Right atrium auricular region (tissue), 2 donors: ENCODE data around the gene TMEM213. TPM values are rescaled to one million over a fixed set of nuclear protein-coding genes. Genes with fewer than 3 reads are reported as not detected.

ENCODE experiments used
- DNase-seq: peaks from one replicate; pipeline ENCODE4 v3.0.0-alpha.2; 2019; ENCODE audit warnings: low spot score
- H3K27ac ChIP-seq, 2 donors: fragments of 200-600 bp; sonication (generic); 1 replicate in 1 of 2; 2 replicates in 1 of 2; pipeline ENCODE4 v1.5.1; 2016 to 2019
- H3K27me3 ChIP-seq, 2 donors: fragments of 200-600 bp; sonication (generic); one replicate each; pipeline versions ENCODE4 v1.5.1 to v1.6.0; 2017 to 2019
- H3K36me3 ChIP-seq: fragments of 200-600 bp; sonication (generic); one replicate; pipeline ENCODE4 v1.5.1; 2016
- H3K4me1 ChIP-seq, 2 donors: fragments of 200-600 bp; sonication (generic); one replicate each; pipeline versions ENCODE4 v1.5.1 to v1.6.0; 2017 to 2019
- H3K4me3 ChIP-seq, 2 donors: fragments of 200-600 bp; sonication (generic); 1 replicate in 1 of 2; 2 replicates in 1 of 2; pipeline ENCODE4 v1.5.1; 2017 to 2019; ENCODE audit warnings: mild to moderate bottlenecking in 1 of 2, moderate library complexity in 1 of 2
- H3K9me3 ChIP-seq, 2 donors: fragments of 200-600 bp; sonication (generic); one replicate each; pipeline ENCODE4 v1.5.1; 2019
- total RNA-seq, 2 donors: library from RNA; depleted of rRNA; stranded (reverse); fragments of >200 nt; gene quantifications; one replicate each; pipeline ENCODE4 v1.1.0, GENCODE V29; 2016
- TF ChIP-seq, protein P1 (sequence below), 2 donors: fragments of 200-600 bp; sonication (generic); IDR thresholded peaks; one replicate each; pipeline ENCODE4 v1.5.1; 2019; ENCODE audit warnings: antibody characterized with exemption in 2 of 2

The TMEM213 gene
- total RNA-seq, 2 donors from 2014 or later: not detected

DNA sequence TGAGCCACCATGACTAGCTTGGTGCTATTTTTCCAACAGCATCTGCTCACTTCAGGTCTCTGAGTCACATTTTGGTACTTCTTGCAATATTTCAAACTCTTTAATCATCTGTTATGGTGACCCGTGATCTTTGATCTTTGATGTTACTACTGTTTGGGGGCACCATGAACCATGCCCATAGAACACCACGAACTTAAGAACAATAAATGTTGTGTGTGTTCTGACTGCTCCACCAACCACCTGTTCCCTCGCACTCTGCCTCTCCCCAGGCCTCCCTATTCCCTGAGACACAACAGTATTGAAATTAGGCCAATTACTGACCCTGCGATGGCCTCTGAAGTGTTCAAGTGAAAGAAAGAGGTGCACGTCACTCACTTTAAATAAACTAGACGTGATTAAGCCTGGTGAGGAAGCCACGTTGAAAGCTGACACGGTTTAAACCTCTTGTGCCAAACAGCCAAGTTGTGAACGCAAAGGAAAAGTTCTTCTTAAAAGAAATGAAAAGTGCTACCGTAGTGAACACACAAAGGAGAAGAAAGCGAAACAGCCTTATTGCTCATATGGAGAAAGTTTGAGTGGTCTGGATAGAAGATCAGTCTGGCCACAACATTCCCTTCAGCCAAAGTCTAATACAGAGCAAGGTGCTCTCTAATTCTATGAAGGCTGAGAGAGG, 27.4 kb downstream of the TMEM213 start:
- TF ChIP-seq, protein P1, sequence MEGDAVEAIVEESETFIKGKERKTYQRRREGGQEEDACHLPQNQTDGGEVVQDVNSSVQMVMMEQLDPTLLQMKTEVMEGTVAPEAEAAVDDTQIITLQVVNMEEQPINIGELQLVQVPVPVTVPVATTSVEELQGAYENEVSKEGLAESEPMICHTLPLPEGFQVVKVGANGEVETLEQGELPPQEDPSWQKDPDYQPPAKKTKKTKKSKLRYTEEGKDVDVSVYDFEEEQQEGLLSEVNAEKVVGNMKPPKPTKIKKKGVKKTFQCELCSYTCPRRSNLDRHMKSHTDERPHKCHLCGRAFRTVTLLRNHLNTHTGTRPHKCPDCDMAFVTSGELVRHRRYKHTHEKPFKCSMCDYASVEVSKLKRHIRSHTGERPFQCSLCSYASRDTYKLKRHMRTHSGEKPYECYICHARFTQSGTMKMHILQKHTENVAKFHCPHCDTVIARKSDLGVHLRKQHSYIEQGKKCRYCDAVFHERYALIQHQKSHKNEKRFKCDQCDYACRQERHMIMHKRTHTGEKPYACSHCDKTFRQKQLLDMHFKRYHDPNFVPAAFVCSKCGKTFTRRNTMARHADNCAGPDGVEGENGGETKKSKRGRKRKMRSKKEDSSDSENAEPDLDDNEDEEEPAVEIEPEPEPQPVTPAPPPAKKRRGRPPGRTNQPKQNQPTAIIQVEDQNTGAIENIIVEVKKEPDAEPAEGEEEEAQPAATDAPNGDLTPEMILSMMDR (IDR thresholded peaks at IDR 0.05): no peak
- Histone ChIP-seq H3K27me3 (no peaks in the 10 kb centered on the region), H3K4me3 (no peak overlapping the region), H3K36me3 (no peaks in the 10 kb centered on the region), H3K9me3 (no peaks in the 10 kb centered on the region), H3K4me1 (no peaks in the 10 kb centered on the region), H3K27ac (no peak overlapping the region)
- DNase-seq: no peak

DNA sequence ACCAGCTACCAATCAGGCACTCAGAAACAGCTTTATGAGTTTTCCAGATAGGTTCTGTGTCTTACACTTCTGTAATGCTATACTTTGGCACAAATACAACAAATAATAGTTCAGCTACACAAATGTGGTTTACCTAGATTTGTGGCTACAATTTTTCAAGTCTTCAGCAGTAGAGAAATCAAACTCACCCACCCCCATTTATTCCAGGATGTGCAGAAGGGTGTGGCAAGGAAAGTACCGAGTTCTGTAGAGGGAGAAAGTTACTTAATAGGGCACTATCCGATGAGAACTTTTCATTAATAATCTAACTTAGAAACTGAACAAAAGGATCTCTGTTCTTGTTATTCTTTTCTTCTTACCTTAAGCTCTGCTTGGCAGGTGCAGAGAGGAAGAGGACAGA, 30.5 kb downstream of the TMEM213 start:
- Histone ChIP-seq H3K36me3 (no peaks in the 10 kb centered on the region), H3K4me3 (no peak overlapping the region), H3K4me1 (no peaks in the 10 kb centered on the region), H3K27me3 (no peaks in the 10 kb centered on the region), H3K9me3 (no peaks in the 10 kb centered on the region), H3K27ac (no peak overlapping the region)
- DNase-seq: no peak
- TF ChIP-seq, protein P1 (IDR thresholded peaks at IDR 0.05): no peak

GRCh38 chr7:138829335-138829734, 31.5 kb downstream of the TMEM213 start:
- no peak for DNase-seq
- no peaks in the 10 kb centered on the region for H3K9me3 ChIP-seq
- H3K4me1 ChIP-seq: no peaks in the 10 kb centered on the region
- no peaks in the 10 kb centered on the region for H3K27me3 ChIP-seq
- no peaks in the 10 kb centered on the region for H3K36me3 ChIP-seq
- TF ChIP-seq, protein P1 (IDR thresholded peaks at IDR 0.05): no peak
- H3K27ac ChIP-seq: no peak overlapping the region
- H3K4me3 ChIP-seq: no peak overlapping the region

DNA sequence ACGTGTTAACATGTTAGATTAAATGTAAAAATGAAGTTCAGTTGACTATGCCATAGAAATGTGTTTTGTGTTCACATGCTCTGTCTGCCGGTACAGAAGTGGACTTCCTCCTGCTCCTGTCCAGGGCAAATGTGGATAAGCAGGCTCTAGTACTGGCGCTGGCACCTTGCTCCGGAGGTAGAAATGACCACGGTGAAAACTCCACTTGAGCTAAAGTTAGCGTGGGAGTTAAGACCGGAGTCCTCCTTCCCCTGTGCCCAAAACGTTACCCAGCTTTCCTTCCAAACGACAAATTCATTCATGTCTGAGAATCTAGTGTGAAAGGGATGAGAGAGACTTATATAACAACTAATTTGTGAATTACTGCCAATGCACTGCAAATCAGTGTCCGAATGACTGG, 35.2 kb downstream of the TMEM213 start:
- Histone ChIP-seq H3K36me3 (no peaks in the 10 kb centered on the region), H3K27me3 (no peaks in the 10 kb centered on the region), H3K4me1 (peaks cover 0 to 2% of the 10 kb centered on the region in 2 donors), H3K4me3 (no peak overlapping the region), H3K27ac (no peak overlapping the region), H3K9me3 (no peaks in the 10 kb centered on the region)
- TF ChIP-seq, protein P1 (IDR thresholded peaks at IDR 0.05): no peak
- no peak for DNase-seq

- Histone ChIP-seq H3K36me3 (no peaks in the 10 kb centered on the region), H3K9me3 (no peaks in the 10 kb centered on the region), H3K27me3 (no peaks in the 10 kb centered on the region), H3K27ac (no peak overlapping the region), H3K4me3 (no peak overlapping the region), H3K4me1 (peaks cover 0 to 5% of the 10 kb centered on the region in 2 donors)
- TF ChIP-seq, protein P1 (IDR thresholded peaks at IDR 0.05): no peak
- no peak for DNase-seq
These were observed 35.8 kb downstream of the TMEM213 start for GRCh38 chr7:138833596-138833995.

DNA sequence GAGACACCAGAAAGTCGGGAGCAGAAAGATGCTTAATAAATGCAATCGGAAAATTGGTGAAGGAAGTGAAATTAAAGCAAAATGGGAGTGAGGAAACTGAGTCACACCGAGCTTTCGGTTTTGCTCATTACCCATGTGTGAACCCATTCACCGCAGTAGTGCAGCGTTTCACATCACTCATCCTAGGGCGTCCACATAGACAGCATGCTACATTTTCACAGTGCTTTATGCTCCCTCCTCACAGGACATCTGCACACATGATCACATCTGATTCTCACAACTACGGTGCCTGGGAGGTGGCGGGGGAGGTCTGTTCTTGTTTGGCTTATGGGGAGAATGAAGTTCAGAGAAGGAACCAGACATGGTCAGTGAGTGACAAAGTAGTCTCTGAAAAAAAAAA, 36.8 kb downstream of the TMEM213 start:
- H3K27me3 ChIP-seq: no peaks in the 10 kb centered on the region
- H3K4me1 ChIP-seq: peaks cover 0 to 5% of the 10 kb centered on the region in 2 donors
- H3K27ac ChIP-seq: no peak overlapping the region
- TF ChIP-seq, protein P1 (IDR thresholded peaks at IDR 0.05): no peak
- no peak overlapping the region for H3K4me3 ChIP-seq
- H3K9me3 ChIP-seq: no peaks in the 10 kb centered on the region
- no peak for DNase-seq
- no peaks in the 10 kb centered on the region for H3K36me3 ChIP-seq
